NCI-H187 (cell line): ENCODE measurements around the gene PLAA.
A peak's percentile ranks its signal among the peaks of the same experiment; 100 is the strongest.
"Not testable (repeated sequence)": the region's sequence is repeated elsewhere in the genome, so short reads cannot be mapped to it uniquely, and the experiment has no call there.

Source experiments
- DNase-seq, 2 experiments: peaks; one replicate each; lab custom pipeline; 2025; lab: John Stamatoyannopoulos, UW

The PLAA gene

DNA sequence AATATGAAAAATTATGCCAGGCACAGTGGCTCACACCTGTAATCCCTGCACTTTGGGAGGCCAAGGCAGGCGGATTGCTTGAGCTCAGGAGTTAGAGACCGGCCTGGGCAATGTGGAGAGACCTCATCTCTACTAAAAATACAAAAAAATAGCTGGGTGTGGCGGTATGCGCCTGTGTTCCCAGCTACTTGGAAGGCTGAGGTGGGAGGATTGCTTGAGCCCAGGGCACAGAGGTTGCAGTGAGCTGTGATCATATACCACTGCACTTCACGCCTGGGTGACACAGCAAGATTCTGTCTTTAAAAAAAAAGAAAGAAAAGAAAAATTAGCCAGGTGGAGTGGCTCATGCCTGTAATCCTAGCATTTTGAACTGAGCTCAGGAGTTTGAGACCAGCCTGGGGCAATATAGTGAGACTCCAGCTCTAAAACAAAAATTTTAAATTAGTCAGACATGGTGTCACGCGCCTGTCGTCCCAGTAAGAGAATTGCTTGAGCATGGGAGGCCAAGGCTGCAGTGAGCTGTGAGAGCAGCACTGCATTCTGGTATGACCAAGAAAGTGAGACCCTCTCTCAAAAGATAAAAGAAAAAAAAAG is 18.0 kb downstream of the PLAA start:
- DNase-seq, result no peak

GRCh38 chr9:26925609-26926008 is 21.4 kb downstream of the PLAA start:
- DNase-seq, result no peak

DNA sequence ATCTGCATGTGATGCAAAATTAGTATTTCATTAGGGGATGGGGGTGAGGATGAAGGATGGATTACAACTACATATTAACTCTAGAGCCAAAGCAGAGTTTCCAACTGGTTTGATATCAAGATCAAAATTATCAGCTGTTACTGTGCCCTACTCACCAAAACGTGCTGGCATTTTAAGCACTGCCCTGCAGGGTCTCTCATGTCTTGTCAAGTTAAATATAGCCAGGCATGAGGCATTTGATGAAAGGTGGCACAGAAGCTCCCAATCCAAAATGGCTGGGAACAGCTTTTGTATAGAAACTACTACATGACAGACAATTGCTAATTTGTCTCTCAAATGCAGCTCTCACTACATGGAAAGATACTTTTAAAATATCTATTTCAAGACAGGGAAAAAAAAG is 27.3 kb downstream of the PLAA start:
- no peak for DNase-seq

DNA sequence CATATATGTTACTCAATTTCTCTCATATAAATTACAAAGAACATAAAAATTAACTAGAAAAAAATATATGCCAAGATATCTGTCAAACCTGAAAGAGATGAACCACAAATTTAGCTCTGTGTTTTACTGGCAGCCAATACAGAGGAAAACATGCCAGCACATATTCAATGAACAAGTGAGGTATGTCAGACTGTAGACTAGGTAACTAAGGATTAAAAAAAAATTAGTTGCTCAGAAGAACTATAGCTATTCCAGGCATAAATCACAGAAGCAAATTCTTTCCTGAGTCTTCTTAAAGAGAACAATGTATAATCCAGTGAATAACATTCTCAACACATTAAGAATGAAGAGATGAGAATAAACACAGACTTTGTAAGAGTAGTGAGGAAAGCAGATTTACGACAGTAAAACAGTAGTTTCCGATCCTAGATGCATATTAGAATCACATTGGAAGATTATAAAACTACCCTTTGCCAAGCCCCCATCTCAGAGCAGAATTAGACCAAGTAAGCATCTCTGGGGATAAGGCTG is 33.8 kb downstream of the PLAA start:
- no peak for DNase-seq

DNA sequence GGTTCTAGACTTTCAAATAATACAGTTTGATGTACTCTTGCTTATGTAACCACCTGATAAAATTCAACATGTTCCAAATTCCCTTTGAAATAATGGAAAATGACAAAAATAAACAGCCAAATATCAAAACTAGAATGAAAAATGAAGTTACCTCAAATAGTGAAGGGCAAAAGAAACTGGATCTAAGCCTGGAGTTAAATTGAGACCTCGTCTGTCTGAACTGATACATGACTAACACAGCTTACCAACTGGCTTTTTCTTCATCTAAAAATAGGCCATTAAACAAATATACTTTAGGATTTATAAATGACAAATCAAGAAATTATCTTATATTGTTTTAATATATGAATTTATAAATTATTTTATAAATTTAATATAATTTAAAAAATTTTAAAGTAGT is 42.4 kb downstream of the PLAA start:
- DNase-seq, result no peak

- no peak for DNase-seq
These were observed 43.0 kb downstream of the PLAA start for GRCh38 chr9:26904070-26904469.

GRCh38 chr9:26893030-26893676 is 53.9 kb downstream of the PLAA start:
- DNase-seq, result no peak

DNA sequence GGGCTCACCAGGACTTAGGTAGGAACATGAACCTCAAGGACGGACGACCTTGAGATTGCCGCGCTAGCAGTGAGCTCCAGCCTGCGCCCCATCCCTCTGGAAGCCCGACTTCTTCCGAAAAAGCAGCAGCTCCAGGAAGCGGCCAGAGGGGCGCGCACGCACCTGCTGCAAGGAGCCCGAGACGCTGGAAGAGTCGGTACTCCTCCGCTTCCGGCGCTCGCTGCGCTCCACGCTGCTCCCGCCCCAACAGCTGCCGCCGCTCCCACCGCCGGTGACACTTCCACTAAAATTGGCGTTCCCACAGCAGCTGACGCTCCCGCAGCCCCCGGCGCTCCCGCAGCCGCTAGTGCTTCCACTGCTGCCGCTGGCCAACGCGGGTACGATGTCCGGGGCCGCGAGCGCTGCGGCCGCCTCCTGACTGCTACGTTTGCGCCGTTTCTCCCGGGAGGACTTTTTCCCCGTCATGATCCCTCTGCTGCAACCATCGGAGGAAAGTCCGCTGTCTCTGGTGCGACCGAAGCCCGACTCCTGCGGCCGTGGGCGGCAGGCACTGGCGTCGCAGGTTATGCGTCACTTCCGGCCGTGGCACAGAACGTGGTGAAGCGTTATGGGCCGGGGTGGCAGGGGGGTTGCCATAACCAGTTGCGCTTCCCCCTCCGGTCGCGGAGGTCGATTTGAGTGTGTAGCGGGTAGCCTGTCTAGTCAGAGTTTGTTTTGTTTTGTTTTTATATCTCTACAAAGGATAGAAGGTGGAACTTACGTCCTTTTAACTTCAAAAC is 54.6 kb downstream of the PLAA start, which contains the start of gene CAAP1:
Gene CAAP1, minus strand, starts transcription at position 552 of the 779 bp plus-strand sequence. Its CDS starts 87 bp downstream, at position 465.
- peak; percentile 70 to 74 for DNase-seq

DNA sequence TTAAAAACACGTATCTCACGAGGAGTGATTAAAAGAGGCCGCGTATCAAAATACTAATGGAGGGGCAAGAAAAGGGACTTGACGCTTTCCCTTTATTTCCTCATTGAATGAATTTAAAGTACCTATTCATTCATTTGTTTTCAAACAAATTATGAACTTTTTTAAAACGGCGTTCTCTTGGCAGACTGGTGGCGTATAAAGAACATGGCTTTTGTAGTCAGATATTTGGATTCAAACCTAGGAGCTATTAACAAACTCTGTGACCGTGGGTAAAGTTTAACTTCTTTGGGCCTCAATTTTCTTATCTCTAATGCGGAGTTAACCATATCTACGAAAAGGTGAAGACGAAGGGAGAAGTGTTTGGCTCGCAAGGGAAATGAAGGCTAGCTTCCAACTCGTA is 55.3 kb downstream of the PLAA start:
- DNase-seq, result no peak

- no peak for DNase-seq
These were observed 58.8 kb downstream of the PLAA start for GRCh38 chr9:26888271-26888670.

- DNase-seq, result no peak
These were observed 64.9 kb downstream of the PLAA start for GRCh38 chr9:26882154-26882553.

GRCh38 chr9:26880262-26880661 is 66.8 kb downstream of the PLAA start:
- DNase-seq, result no peak

GRCh38 chr9:26875155-26875554 is 71.9 kb downstream of the PLAA start:
- DNase-seq, result not testable (repeated sequence)

DNA sequence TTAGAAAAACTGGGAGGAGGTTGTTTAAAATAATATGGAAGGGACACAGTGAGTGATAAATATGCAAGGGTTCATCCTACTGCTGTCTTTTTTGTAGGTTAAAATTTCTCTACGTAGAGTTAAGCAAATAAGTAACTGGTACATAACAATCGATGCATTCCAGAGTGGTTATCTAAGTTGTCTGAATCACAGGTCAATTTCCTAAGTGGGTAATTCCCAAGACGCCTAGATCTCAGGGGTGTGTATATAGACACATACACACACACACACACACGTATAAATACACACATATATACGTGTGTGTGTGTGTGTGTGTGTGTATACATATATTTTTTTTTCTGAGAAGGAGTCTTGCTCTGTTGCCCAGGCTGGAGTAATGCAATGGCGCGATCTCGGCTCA is 76.8 kb downstream of the PLAA start:
- no peak for DNase-seq

GRCh38 chr9:26863074-26863473 is 84.0 kb downstream of the PLAA start:
- no peak for DNase-seq

DNA sequence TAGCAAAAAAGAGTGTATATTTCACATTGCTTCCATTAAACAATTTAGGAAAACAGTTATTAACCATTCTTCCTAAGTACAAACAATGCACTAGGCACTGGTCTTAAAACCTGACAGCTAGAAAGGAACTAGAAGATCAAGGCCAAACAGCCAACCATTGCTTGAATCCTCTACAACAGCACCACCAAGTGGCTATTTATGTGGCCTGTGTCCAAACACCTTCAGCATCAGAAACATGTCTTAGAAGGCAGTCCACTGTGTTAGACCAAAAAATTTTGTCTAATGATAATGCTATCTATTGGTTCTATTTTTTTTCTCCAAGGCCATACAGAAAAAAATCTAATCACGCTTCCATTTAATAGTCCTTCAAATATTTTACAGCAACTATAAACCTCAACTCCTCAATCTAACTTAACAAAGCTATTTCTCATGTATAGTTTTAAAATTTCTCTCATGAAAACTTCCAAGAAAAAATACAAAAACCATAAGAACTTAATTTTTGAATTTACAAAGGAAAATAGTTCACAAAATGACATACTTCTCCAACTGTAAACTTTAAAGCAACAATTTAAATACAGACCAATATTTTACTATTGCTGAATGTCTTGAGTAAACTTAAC is 90.5 kb downstream of the PLAA start:
- DNase-seq, result peak; percentile 1 to 2
